GM19397 (cell line): ENCODE results near the gene NUFIP1.
"Not testable (repeated sequence)": the region's sequence is repeated elsewhere in the genome, so short reads cannot be mapped to it uniquely, and the experiment has no call there.

Experiments used
- ATAC-seq: cut with Tn5 transposase; IDR thresholded peaks from one replicate; pipeline ENCODE4 v1.9.1; 2021; ENCODE audit warnings: mild to moderate bottlenecking, moderate library complexity; ENCODE audit not compliant: unreplicated experiment

The NUFIP1 gene

GRCh38 chr13:44969551-44970484 lies 19.5 kb downstream of the NUFIP1 start:
- no peak for ATAC-seq

DNA sequence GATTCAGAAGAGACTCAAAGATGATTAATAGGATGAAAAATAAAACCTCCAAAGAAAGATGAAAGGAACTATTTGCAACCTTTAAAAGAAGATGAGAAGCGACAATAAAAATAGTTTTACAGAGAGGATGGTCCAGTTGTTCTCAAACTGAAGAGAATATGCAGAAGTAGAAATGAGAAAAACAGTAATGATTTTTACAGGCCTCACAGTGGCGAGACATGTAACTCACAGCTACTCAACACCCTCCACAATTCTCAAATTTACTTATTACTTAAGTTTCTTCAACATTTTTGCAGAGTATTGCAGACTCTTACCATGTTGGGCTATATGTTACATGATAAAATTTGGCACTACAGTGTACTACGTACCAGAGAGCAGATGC lies 20.8 kb downstream of the NUFIP1 start:
- ATAC-seq: no peak

DNA sequence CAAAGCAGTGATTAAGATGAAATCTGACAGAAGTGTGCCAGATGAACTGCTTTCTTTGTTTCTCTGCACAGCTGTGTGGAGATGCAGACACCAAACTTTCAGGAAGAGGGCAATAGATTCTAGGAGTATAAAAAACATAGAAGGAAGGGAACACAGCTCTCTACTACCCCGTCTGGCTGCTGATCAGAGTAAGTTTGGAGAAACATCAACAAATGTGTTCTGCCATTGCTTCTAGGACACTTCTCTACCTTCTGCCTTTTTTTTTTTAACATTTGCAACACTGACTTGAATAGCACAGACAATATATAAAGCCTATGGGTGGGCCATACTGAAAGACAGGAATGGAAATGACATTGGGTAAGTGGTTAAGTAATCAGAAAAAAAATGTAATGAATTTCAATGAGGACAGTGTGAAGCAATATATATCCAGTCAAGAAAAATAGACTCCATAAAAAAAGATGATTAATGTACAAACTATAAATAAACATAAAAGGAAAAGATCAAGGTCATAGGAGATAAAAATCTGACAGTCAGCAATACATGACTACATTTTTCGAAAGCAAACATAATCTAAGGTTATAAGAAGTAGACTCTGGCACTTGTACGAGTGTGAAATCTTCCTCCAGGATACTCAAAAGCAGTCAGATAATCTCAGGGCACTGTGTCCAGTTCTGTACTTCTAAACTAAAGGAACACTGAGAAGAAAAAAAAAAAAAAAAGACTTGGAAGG lies 21.4 kb downstream of the NUFIP1 start:
- no peak for ATAC-seq

GRCh38 chr13:44961997-44962396 lies 27.3 kb downstream of the NUFIP1 start:
- no peak for ATAC-seq

DNA sequence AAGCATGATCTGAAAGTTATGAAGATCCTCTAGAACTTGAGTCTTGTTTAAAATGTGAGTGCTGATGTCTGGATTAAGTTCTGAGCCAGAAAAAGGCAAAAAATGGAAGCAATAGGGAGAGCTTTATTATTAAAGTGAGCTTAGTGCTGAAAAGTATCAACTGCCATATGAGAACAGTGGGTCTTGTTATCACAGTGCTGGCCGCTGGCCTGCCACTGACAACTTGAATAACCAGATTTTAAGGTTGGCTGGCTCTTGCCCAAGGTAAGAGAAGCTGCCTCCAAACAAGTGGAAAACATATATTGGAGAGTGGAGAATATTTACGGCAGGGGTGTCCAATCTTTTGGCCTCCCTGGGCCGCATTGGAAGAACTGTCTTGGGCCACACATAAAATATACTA lies 33.9 kb downstream of the NUFIP1 start:
- ATAC-seq: no peak

GRCh38 chr13:44954224-44954623 lies 35.0 kb downstream of the NUFIP1 start:
- no peak for ATAC-seq

DNA sequence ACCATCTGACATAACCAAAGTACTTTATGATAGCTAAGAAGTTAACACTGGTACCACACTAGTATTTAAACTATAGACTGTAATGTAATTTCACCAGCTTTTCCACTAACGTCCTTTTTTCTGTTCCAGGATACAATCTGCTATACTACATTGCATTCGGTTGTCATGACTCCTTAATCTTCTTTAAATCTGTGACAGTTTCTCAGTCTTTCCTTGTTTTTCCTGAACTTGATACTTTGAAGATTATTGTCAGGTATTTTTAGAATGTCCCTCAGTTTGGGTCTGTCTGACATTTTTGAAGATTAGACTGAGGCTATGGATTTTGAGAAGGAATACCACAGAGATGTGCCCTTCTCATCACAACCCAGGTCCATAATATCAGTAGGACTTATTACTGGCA lies 36.6 kb downstream of the NUFIP1 start:
- ATAC-seq: no peak

DNA sequence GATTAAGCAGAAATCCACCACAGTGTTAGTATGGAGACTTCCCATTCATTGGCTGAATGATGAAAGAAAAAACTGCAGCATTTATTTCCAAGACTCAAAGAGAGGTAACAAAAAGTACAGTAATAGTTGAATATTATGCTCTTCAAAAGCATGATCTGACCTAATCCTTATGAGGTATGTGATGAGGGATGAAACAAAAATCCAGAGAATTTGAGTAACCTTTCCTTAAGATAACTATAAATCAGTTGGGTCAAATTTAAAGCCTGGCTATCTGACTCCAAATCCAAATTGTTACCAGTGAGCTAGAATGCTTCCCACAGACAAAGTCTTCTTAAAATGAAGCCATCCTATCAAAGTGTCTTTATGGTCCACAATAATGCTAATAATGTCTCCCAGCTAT lies 38.1 kb downstream of the NUFIP1 start:
- no peak for ATAC-seq

- not testable (repeated sequence) for ATAC-seq
Measured at GRCh38 chr13:44943411-44943810, 45.9 kb downstream of the NUFIP1 start.

DNA sequence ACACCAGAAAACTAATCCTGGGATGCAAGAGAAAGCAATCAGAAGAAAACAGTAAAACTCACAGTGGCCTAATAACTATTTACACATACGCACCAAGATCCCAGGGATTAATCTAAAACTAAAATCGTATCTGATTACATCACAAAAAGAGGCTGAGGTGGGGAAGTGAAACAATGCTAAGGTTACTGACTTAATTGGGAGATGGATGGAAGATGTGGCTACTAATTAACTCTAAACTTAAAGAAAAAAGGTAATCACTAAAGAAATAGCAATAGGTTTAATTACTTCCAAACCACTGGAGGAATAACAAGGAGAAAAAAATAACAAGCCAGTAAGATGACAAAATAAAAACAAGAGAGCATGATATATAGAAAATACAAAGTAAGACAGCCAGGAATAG lies 50.4 kb downstream of the NUFIP1 start:
- no peak for ATAC-seq

DNA sequence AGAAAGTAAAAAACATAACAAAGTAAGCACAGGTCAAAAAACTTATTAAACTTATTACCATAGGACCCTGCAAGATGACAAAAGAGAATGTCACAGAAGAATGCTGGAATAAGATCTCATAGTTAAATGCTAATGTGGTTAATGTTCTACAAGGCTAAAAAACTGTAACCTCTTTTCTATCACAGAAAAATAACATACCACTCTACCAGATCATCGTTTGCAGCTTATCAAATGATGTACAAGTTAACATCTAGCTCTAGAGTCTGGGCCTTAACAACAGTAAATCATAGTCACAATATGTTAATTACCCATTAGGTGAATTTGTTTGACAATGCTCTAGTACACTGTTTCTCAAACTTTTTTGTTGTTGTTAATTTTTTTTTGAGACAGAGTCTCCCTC lies 53.0 kb downstream of the NUFIP1 start:
- no peak for ATAC-seq

- no peak for ATAC-seq
Measured at GRCh38 chr13:44934724-44935123, 54.5 kb downstream of the NUFIP1 start.

DNA sequence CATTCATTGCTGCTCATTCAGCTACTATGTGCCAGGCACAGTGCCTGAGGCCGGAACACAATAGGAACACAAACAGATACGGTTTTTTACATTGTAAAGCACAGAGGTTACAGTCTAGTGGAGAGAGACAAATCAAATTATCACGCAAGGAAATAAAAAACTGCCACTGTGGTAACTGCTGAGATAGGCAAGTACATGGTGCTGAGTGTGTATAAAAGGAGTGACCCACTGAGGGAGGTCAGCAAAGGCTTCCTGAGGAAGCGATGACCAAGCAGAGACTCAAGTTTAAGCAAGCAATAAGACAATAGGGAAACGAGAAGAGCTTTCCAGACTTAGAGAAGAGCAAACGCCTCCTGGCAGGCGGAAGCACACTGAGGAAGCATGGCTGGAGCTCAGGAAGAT lies 56.4 kb downstream of the NUFIP1 start:
- ATAC-seq: no peak

DNA sequence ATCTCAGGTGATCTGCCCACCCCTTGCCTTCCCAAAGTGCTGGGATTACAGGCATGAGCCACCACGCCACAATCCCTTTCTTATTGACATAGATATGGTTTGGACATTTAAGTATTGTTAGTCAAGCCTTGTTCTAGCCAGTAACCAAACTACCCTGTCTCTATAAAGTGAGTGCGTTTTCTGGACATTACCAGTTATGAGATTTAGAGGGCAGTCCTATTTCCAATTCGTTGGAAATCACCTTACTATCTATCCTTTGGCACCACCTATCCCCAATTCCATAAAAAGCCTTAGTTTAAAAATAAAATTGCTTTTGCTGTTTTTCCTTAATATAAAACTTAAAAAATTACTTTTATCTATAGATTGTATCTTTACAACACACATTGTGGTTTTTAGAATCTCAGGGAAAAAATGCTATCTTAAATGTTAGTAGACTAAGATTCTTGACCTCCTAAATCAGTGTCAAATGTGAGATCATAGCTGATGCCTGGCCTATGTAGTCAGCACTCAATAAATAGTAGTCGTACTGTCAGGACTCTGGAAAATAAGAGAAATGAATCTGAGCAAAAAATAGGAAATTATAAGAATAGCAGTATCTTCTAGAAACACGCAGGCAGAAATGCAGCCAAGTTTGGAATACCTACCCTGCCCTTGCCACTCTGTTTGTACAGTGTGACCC lies 57.0 kb downstream of the NUFIP1 start:
- no peak for ATAC-seq

GRCh38 chr13:44930963-44931623 lies 58.2 kb downstream of the NUFIP1 start:
- ATAC-seq: no peak

- ATAC-seq: no peak
Measured at GRCh38 chr13:44930280-44930679, 59.0 kb downstream of the NUFIP1 start.

- no peak for ATAC-seq
Measured at GRCh38 chr13:44929692-44930091, 59.6 kb downstream of the NUFIP1 start.

GRCh38 chr13:44927968-44928367 lies 61.3 kb downstream of the NUFIP1 start:
- no peak for ATAC-seq

- ATAC-seq: no peak
Measured at GRCh38 chr13:44921931-44922758, 67.1 kb downstream of the NUFIP1 start.

GRCh38 chr13:44921246-44921877 lies 67.9 kb downstream of the NUFIP1 start:
- ATAC-seq: no peak
